HepG2 (cell line): Measurements from ENCODE around the gene SLC17A5. TPM values are rescaled to one million over a fixed set of nuclear protein-coding genes. Genes with fewer than 3 reads are reported as not detected.

Source experiments
- ATF1 ChIP-seq: IDR thresholded peaks from 2 replicates; pipeline ENCODE4 v1.6.1; 2016; ENCODE audit warnings: mild to moderate bottlenecking, control low read depth
- CEBPG ChIP-seq: IDR thresholded peaks from 2 replicates; pipeline ENCODE4 v1.6.1; 2016
- ELF3 ChIP-seq: IDR thresholded peaks from 2 replicates; pipeline ENCODE4 v1.6.1; 2016; ENCODE audit warnings: missing genetic modification reagents, missing compliant biosample characterization
- HDAC1 ChIP-seq: sonication (generic); formaldehyde crosslinking; IDR thresholded peaks from 2 replicates; pipeline ENCODE4 v1.5.1; 2020; ENCODE audit warnings: mild to moderate bottlenecking, missing genetic modification reagents
- HDAC2 ChIP-seq: sonication (generic); formaldehyde crosslinking; IDR thresholded peaks from 2 replicates; pipeline ENCODE4 v1.4.0; 2020; ENCODE audit warnings: missing genetic modification reagents
- HOXD1 ChIP-seq: sonication (generic); formaldehyde crosslinking; IDR thresholded peaks from 2 replicates; pipeline ENCODE4 v1.5.0; 2020; ENCODE audit warnings: missing genetic modification reagents
- MIER2 ChIP-seq: IDR thresholded peaks from 2 replicates; pipeline ENCODE4 v1.6.1; 2016; ENCODE audit warnings: missing biosample characterization, missing genetic modification reagents
- MYC ChIP-seq: sonication (generic); formaldehyde crosslinking; IDR thresholded peaks from 2 replicates; pipeline ENCODE4 v1.9.0; 2021; ENCODE audit warnings: missing genetic modification reagents, borderline replicate concordance
- PAWR ChIP-seq: sonication (generic); formaldehyde crosslinking; IDR thresholded peaks from 2 replicates; pipeline ENCODE4 v1.4.0; 2020; ENCODE audit warnings: missing genetic modification reagents, mild to moderate bottlenecking, borderline replicate concordance
- PTBP1 ChIP-seq: fragments of 200-400 bp; formaldehyde crosslinking; IDR thresholded peaks from 2 replicates; pipeline ENCODE4 v1.6.1; 2018; ENCODE audit warnings: low read length, low read depth; ENCODE audit not compliant: poor library complexity, severe bottlenecking
- SMC3 ChIP-seq: IDR thresholded peaks from 2 replicates; pipeline ENCODE4 v1.6.1; 2011; ENCODE audit warnings: low read length, improper control_type of control experiment
- TEAD3 ChIP-seq: optimal IDR thresholded peaks from 2 replicates; pipeline ENCODE3; 2016; ENCODE audit warnings: borderline replicate concordance
- ZFAT ChIP-seq: sonication (generic); formaldehyde crosslinking; conservative IDR thresholded peaks from 2 replicates; pipeline ENCODE4 v1.8.1; 2023; ENCODE audit warnings: missing genetic modification reagents, inconsistent platforms
- ZNF232 ChIP-seq: sonication (generic); formaldehyde crosslinking; IDR thresholded peaks from 2 replicates; pipeline ENCODE4 v1.4.0; 2020; ENCODE audit warnings: missing genetic modification reagents, borderline replicate concordance
- ZNF547 ChIP-seq: sonication (generic); formaldehyde crosslinking; IDR thresholded peaks from 2 replicates; pipeline ENCODE4 v1.5.1; 2020; ENCODE audit warnings: mild to moderate bottlenecking, missing genetic modification reagents
- ZNF652 ChIP-seq: IDR thresholded peaks from 2 replicates; pipeline ENCODE4 v1.6.1; 2016; ENCODE audit warnings: low read depth, borderline replicate concordance
- ZNF761 ChIP-seq: sonication (generic); formaldehyde crosslinking; conservative IDR thresholded peaks from 2 replicates; pipeline ENCODE4 v1.4.0; 2020; ENCODE audit warnings: mild to moderate bottlenecking, missing genetic modification reagents
- ZNF772 ChIP-seq: sonication (generic); formaldehyde crosslinking; IDR thresholded peaks from 2 replicates; pipeline ENCODE4 v1.5.0; 2020; ENCODE audit warnings: mild to moderate bottlenecking, missing genetic modification reagents
- polyA plus RNA-seq, 8 experiments: library from polyadenylated mRNA; depleted of rRNA in 3 of 8; stranded (reverse) in 7 of 8; unstranded in 1 of 8; fragments of >200 nt; fragmentation: Illumina TruSeq in 4 of 8; extraction: Trizol in 4 of 8; gene quantifications; 2 replicates each; pipeline versions ENCODE4 v1.2.1 to v1.2.3, GENCODE V29; 2011 to 2016; ENCODE audit warnings: low read depth in 4 of 8, missing spikeins in 1 of 8, mixed read lengths in 1 of 8; ENCODE audit not compliant: insufficient read depth in 1 of 8
- total RNA-seq, 5 experiments: library from RNA; depleted of rRNA; stranded (reverse); fragments of >200 nt; fragmentation: Illumina TruSeq; extraction: Trizol; gene quantifications; 2 replicates each; pipeline ENCODE4 v1.2.3, GENCODE V29; 2016; ENCODE audit warnings: low read depth in 1 of 5
- TF ChIP-seq, protein P1 (sequence below): IDR thresholded peaks from 2 replicates; pipeline ENCODE4 v1.6.1; 2012; ENCODE audit warnings: low read depth, low read length, improper control_type of control experiment
- TF ChIP-seq, protein P2 (sequence below): sonication (generic); formaldehyde crosslinking; IDR thresholded peaks from 2 replicates; pipeline ENCODE4 v1.4.0; 2020; ENCODE audit warnings: missing genetic modification reagents; ENCODE audit errors: not compliant biosample characterization
- TF ChIP-seq, protein P3 (sequence below): IDR thresholded peaks from 2 replicates; pipeline ENCODE4 v1.6.1; 2018; ENCODE audit warnings: missing genetic modification reagents
- TF ChIP-seq, protein P4 (sequence below): sonication (generic); formaldehyde crosslinking; IDR thresholded peaks from 2 replicates; pipeline ENCODE4 v1.8.1; 2022; ENCODE audit warnings: mild to moderate bottlenecking, missing genetic modification reagents
- TF ChIP-seq, protein P5 (sequence below): sonication (generic); formaldehyde crosslinking; IDR thresholded peaks from 2 replicates; pipeline ENCODE4 v1.5.0; 2020; ENCODE audit warnings: mild to moderate bottlenecking, missing genetic modification reagents, moderate library complexity
- TF ChIP-seq, protein P6 (sequence below): sonication (generic); formaldehyde crosslinking; IDR thresholded peaks from 2 replicates; pipeline ENCODE4 v1.8.0; 2022; ENCODE audit warnings: mild to moderate bottlenecking, missing genetic modification reagents, moderate library complexity

SLC17A5 gene
- total and polyA plus RNA-seq, 2 of the 13 experiments (the other 11 are each of a cell fraction or from before 2014, with no cell fraction given), result 18.3 to 20.5 TPM

DNA sequence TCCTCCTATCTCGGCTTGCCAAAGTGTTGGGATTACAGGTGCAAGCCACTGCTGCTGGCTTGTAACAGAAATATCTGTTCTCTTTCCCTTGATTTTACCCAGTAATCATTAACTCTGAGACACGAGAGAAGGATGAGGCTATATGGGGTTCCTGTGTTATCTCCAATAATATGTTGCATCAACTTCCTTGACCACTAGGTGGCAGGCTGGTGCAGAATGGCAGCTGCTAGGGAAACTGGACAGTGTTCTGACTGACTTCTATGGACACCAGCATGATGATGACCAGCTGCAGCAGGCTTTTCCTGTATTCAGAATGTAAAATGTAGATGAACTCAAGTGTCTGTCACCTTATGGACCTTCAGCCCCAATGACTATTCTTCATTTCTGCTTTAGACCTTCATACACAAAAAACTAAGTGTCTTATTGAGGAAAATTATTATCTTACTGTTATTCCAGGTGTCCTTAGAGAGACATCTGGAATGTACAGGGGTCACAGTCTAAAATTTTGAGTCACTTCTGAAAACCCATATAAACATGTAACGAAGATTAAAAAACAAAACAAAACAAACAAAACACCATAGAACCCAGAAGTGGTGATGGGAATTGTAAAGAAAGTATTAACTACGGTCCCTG lies 21.8 kb upstream of the SLC17A5 start (continued):
- TF ChIP-seq, protein P1, sequence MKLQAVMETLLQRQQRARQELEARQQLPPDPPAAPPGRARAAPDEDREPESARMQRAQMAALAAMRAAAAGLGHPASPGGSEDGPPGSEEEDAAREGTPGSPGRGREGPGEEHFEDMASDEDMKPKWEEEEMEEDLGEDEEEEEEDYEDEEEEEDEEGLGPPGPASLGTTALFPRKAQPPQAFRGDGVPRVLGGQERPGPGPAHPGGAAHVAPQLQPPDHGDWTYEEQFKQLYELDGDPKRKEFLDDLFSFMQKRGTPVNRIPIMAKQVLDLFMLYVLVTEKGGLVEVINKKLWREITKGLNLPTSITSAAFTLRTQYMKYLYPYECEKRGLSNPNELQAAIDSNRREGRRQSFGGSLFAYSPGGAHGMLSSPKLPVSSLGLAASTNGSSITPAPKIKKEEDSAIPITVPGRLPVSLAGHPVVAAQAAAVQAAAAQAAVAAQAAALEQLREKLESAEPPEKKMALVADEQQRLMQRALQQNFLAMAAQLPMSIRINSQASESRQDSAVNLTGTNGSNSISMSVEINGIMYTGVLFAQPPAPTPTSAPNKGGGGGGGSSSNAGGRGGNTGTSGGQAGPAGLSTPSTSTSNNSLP, result peak; percentile 57; the same call in 1 of the 2 replicates
- TF ChIP-seq, protein P2, sequence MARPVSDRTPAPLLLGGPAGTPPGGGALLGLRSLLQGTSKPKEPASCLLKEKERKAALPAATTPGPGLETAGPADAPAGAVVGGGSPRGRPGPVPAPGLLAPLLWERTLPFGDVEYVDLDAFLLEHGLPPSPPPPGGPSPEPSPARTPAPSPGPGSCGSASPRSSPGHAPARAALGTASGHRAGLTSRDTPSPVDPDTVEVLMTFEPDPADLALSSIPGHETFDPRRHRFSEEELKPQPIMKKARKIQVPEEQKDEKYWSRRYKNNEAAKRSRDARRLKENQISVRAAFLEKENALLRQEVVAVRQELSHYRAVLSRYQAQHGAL (CRISPR knock-in tag), result no peak
- no peak for TF ChIP-seq ZNF547 (CRISPR knock-in tag)
- no peak for TF ChIP-seq ZNF652 (CRISPR knock-in tag)
- TF ChIP-seq CEBPG (CRISPR knock-in tag), result peak; percentile 56; the same call in 1 of the 2 replicates
- no peak for TF ChIP-seq MYC
- peak; percentile 80; the same call in 1 of the 2 replicates for TF ChIP-seq ZNF232
- no peak for TF ChIP-seq MIER2 (CRISPR knock-in tag)
- TF ChIP-seq HOXD1 (CRISPR knock-in tag), result no peak
- TF ChIP-seq, protein P3, sequence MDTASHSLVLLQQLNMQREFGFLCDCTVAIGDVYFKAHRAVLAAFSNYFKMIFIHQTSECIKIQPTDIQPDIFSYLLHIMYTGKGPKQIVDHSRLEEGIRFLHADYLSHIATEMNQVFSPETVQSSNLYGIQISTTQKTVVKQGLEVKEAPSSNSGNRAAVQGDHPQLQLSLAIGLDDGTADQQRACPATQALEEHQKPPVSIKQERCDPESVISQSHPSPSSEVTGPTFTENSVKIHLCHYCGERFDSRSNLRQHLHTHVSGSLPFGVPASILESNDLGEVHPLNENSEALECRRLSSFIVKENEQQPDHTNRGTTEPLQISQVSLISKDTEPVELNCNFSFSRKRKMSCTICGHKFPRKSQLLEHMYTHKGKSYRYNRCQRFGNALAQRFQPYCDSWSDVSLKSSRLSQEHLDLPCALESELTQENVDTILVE (CRISPR knock-in tag), result peak; percentile 47; the same call in 1 of the 2 replicates
- TF ChIP-seq ZNF761 (CRISPR knock-in tag), result no peak
- TF ChIP-seq ZNF772 (CRISPR knock-in tag), result no peak
- no peak for TF ChIP-seq ATF1 (CRISPR knock-in tag)
- peak; percentile 83 for TF ChIP-seq SMC3
- no peak for TF ChIP-seq PTBP1
- TF ChIP-seq, protein P4, sequence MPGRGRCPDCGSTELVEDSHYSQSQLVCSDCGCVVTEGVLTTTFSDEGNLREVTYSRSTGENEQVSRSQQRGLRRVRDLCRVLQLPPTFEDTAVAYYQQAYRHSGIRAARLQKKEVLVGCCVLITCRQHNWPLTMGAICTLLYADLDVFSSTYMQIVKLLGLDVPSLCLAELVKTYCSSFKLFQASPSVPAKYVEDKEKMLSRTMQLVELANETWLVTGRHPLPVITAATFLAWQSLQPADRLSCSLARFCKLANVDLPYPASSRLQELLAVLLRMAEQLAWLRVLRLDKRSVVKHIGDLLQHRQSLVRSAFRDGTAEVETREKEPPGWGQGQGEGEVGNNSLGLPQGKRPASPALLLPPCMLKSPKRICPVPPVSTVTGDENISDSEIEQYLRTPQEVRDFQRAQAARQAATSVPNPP, result no peak
- TF ChIP-seq, protein P5, sequence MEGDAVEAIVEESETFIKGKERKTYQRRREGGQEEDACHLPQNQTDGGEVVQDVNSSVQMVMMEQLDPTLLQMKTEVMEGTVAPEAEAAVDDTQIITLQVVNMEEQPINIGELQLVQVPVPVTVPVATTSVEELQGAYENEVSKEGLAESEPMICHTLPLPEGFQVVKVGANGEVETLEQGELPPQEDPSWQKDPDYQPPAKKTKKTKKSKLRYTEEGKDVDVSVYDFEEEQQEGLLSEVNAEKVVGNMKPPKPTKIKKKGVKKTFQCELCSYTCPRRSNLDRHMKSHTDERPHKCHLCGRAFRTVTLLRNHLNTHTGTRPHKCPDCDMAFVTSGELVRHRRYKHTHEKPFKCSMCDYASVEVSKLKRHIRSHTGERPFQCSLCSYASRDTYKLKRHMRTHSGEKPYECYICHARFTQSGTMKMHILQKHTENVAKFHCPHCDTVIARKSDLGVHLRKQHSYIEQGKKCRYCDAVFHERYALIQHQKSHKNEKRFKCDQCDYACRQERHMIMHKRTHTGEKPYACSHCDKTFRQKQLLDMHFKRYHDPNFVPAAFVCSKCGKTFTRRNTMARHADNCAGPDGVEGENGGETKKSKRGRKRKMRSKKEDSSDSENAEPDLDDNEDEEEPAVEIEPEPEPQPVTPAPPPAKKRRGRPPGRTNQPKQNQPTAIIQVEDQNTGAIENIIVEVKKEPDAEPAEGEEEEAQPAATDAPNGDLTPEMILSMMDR, result peak; percentile 91
- no peak for TF ChIP-seq HDAC1
- no peak for TF ChIP-seq HDAC2 (CRISPR knock-in tag)
- no peak for TF ChIP-seq PAWR (CRISPR knock-in tag)
- TF ChIP-seq, protein P6, sequence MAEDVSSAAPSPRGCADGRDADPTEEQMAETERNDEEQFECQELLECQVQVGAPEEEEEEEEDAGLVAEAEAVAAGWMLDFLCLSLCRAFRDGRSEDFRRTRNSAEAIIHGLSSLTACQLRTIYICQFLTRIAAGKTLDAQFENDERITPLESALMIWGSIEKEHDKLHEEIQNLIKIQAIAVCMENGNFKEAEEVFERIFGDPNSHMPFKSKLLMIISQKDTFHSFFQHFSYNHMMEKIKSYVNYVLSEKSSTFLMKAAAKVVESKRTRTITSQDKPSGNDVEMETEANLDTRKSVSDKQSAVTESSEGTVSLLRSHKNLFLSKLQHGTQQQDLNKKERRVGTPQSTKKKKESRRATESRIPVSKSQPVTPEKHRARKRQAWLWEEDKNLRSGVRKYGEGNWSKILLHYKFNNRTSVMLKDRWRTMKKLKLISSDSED (CRISPR knock-in tag), result no peak
- no peak for TF ChIP-seq ZFAT (CRISPR knock-in tag)
- peak; percentile 19 for TF ChIP-seq TEAD3 (CRISPR knock-in tag)
- peak; percentile 24; the same call in 1 of the 2 replicates for TF ChIP-seq ELF3 (CRISPR knock-in tag)
